HCT116 (cell line): ENCODE results near the gene PERCC1.

Experiments
- JUND ChIP-seq: IDR thresholded peaks from 2 replicates; pipeline ENCODE4 v1.6.1; 2012
- POLR2AphosphoS5 ChIP-seq: IDR thresholded peaks from 2 replicates; pipeline ENCODE4 v1.6.1; 2011; ENCODE audit warnings: mild to moderate bottlenecking, low read depth, low read length, moderate library complexity
- SIN3A ChIP-seq: IDR thresholded peaks from 2 replicates; pipeline ENCODE4 v1.6.1; 2012; ENCODE audit warnings: low read depth
- TCF7L2 ChIP-seq: IDR thresholded peaks from 2 replicates; pipeline ENCODE4 v1.7.0; 2011; ENCODE audit warnings: borderline replicate concordance, inconsistent platforms; ENCODE audit not compliant: insufficient read depth, insufficient read length; ENCODE audit errors: extremely low read depth
- ZNF274 ChIP-seq: fragments of 200-500 bp; sonication (Bioruptor generic); IDR thresholded peaks from 2 replicates; pipeline ENCODE4 v1.6.1; 2014; ENCODE audit warnings: mild to moderate bottlenecking, low read depth, low read length, inconsistent platforms
- TF ChIP-seq, protein P1 (sequence below), 3 experiments: fragments of 200-600 bp in 1 of 3; sonication (generic) in 1 of 3; IDR thresholded peaks in 2 of 3; conservative IDR thresholded peaks in 1 of 3; 2 replicates each; pipeline ENCODE4 v1.5.1; 2012 to 2017; ENCODE audit warnings: low read depth in 2 of 3, low read length in 2 of 3, antibody characterized with exemption in 1 of 3, borderline replicate concordance in 1 of 3, control low read depth in 1 of 3, mild to moderate bottlenecking in 1 of 3, mixed read lengths in 1 of 3, mixed run types in 1 of 3, moderate library complexity in 1 of 3; ENCODE audit not compliant: insufficient read depth in 1 of 3
- TF ChIP-seq, protein P2 (sequence below): IDR thresholded peaks from 2 replicates; pipeline ENCODE4 v1.6.1; 2012; ENCODE audit warnings: low read depth

DNA sequence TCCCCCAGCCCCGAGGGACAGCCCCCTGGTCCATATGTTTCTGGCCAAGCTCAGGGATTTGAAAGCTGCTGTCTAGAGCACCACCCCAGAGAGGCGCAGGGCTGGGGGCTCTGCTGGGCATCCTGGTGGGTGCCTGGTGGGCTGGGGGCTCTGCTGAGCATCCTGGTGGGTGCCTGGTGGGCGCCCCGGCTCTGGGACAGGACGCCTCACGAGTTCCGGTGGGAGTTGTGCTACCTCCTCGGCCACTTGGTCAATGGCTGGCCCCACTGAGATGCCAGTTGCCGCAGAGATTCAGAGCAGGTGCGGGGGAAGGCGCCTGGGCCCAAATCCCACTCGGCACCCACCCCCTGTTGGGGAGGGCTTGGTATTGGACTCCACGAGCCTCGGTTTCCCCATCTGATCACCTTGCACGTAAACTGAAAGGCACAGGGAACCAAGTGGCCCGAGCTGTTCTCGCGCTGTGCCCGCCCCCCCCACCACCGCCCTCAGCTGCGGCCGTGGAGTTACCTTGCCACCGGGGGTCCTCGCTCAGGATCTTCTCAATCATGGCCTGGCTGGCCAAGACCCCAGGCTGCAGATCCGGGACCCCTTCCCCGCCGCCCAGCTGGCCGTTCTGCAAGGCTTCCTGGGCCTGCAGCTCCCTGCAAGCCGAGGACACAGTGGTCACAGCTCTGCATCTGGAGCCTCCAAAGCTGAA, 29.7 kb upstream of the PERCC1 start:
- TF ChIP-seq, protein P1, sequence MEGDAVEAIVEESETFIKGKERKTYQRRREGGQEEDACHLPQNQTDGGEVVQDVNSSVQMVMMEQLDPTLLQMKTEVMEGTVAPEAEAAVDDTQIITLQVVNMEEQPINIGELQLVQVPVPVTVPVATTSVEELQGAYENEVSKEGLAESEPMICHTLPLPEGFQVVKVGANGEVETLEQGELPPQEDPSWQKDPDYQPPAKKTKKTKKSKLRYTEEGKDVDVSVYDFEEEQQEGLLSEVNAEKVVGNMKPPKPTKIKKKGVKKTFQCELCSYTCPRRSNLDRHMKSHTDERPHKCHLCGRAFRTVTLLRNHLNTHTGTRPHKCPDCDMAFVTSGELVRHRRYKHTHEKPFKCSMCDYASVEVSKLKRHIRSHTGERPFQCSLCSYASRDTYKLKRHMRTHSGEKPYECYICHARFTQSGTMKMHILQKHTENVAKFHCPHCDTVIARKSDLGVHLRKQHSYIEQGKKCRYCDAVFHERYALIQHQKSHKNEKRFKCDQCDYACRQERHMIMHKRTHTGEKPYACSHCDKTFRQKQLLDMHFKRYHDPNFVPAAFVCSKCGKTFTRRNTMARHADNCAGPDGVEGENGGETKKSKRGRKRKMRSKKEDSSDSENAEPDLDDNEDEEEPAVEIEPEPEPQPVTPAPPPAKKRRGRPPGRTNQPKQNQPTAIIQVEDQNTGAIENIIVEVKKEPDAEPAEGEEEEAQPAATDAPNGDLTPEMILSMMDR (IDR thresholded peaks at IDR 0.05 in 2 of 3, conservative IDR thresholded peaks at IDR 0.05 in 1 of 3; ENCODE audit: borderline replicate concordance in 1 of 3, insufficient read depth in 1 of 3, low read depth in 2 of 3, low read length in 2 of 3) = no peak
- no peak for TF ChIP-seq POLR2AphosphoS5
- no peak for TF ChIP-seq TCF7L2
- TF ChIP-seq JUND = no peak
- no peak for TF ChIP-seq ZNF274
- no peak for TF ChIP-seq SIN3A
- TF ChIP-seq, protein P2, sequence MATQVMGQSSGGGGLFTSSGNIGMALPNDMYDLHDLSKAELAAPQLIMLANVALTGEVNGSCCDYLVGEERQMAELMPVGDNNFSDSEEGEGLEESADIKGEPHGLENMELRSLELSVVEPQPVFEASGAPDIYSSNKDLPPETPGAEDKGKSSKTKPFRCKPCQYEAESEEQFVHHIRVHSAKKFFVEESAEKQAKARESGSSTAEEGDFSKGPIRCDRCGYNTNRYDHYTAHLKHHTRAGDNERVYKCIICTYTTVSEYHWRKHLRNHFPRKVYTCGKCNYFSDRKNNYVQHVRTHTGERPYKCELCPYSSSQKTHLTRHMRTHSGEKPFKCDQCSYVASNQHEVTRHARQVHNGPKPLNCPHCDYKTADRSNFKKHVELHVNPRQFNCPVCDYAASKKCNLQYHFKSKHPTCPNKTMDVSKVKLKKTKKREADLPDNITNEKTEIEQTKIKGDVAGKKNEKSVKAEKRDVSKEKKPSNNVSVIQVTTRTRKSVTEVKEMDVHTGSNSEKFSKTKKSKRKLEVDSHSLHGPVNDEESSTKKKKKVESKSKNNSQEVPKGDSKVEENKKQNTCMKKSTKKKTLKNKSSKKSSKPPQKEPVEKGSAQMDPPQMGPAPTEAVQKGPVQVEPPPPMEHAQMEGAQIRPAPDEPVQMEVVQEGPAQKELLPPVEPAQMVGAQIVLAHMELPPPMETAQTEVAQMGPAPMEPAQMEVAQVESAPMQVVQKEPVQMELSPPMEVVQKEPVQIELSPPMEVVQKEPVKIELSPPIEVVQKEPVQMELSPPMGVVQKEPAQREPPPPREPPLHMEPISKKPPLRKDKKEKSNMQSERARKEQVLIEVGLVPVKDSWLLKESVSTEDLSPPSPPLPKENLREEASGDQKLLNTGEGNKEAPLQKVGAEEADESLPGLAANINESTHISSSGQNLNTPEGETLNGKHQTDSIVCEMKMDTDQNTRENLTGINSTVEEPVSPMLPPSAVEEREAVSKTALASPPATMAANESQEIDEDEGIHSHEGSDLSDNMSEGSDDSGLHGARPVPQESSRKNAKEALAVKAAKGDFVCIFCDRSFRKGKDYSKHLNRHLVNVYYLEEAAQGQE = no peak
